ENCODE data around the gene THADA. TPM values are rescaled to one million over a fixed set of nuclear protein-coding genes. Genes with fewer than 3 reads are reported as not detected.
"Not testable (repeated sequence)": the region's sequence is repeated elsewhere in the genome, so short reads cannot be mapped to it uniquely, and the experiment has no call there.

Gene THADA
- total RNA-seq, 2 donors from 2014 or later, result 41.1 to 54.3 TPM

- Histone ChIP-seq H3K4me3 (peak overlapping the region; percentile 76 to 81), H3K4me1 (replicated peaks) (no peaks in the 10 kb centered on the region), H3K27ac (peak overlapping the region in 1 of 2 donors; percentile 51), H3K27me3 (replicated peaks; ENCODE audit: insufficient read depth) (no peaks in the 10 kb centered on the region), H3K36me3 (no peaks in the 10 kb centered on the region), H3K9me3 (no peaks in the 10 kb centered on the region)
- no peak for DNase-seq (ENCODE audit: low spot score)
- WGBS, result 25% methylated on average over 10 of the region's 10 CpGs
- intact Hi-C loops (cut with DNase I), result no loop called here
- TF ChIP-seq CTCF (IDR thresholded peaks at IDR 0.05), result no peak
- no peak for TF ChIP-seq POLR2AphosphoS5 (IDR thresholded peaks at IDR 0.05)
- no peak for TF ChIP-seq POLR2A (IDR thresholded peaks at IDR 0.05)
These were observed 40.8 kb upstream of the THADA start for GRCh38 chr2:43636621-43637020.

DNA sequence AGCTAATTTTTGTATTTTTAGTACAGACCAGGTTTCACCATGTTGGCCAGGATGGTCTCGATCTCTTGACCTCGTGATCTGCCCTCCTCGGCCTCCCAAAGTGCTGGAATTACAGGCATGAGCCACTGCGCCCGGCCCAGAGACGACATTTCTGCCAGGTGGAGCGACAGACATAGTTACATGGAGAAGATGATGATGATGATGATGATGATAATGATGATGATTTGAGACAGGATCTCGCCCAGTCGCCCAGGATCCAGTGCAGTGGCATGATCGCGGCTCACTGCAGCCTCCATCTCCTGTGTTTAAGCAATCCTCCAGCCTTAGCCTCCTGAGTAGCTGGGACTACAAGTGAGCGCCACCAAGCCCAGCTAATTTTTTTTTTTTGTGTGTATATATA is 40.3 kb upstream of the THADA start:
- H3K9me3 ChIP-seq; H3K27ac ChIP-seq; H3K27me3 ChIP-seq (replicated peaks; ENCODE audit: insufficient read depth); H3K4me3 ChIP-seq; DNase-seq (ENCODE audit: low spot score); intact Hi-C loops (cut with DNase I); H3K36me3 ChIP-seq; H3K4me1 ChIP-seq (replicated peaks): not testable (repeated sequence)
- WGBS, result 96% methylated on average over 12 of the region's 12 CpGs

GRCh38 chr2:43634604-43635306 is 38.9 kb upstream of the THADA start:
- Histone ChIP-seq H3K27ac (no peak overlapping the region), H3K9me3 (no peaks in the 10 kb centered on the region), H3K36me3 (no peaks in the 10 kb centered on the region), H3K4me1 (replicated peaks) (no peaks in the 10 kb centered on the region), H3K27me3 (replicated peaks; ENCODE audit: insufficient read depth) (no peaks in the 10 kb centered on the region), H3K4me3 (no peak overlapping the region)
- WGBS, result 13% methylated on average over 6 of the region's 6 CpGs
- no peak for TF ChIP-seq CTCF (IDR thresholded peaks at IDR 0.05)
- peak; percentile 52 for TF ChIP-seq POLR2AphosphoS5 (IDR thresholded peaks at IDR 0.05)
- intact Hi-C loops (cut with DNase I), result no loop called here
- DNase-seq (ENCODE audit: low spot score), result no peak

DNA sequence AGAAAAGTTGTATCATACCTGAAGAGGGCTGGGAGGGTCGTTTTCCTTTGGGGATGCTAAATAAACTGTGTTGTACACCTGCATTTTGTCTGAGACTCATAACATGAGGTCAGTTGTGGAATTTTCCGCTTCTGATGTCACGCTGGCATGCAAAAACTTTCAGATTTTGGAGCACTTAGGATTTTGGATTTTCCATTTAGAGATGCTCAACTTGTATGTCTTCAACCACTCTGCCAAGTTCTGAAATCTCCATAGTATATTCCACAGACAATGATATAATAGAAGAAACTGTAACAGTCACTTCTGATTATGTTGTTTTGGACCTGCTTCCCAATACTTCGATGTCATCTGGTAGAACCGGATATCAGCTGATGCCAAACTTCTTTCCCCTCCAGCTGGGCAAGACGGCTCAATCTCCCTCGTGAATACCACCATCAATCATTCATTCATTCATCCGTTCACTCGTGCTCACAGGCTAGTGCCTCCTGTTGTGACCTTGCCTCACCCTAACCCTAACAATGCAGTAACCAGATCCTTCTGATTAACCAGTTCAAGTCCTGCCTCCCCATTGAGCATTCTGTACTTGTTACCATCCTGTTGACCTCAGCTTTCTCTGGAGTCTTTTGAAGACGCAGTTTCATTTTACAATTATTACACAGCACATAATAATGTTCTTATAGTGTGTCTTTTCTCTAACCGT is 35.9 kb upstream of the THADA start:
- no peak for DNase-seq (ENCODE audit: low spot score)
- no peaks in the 10 kb centered on the region for H3K9me3 ChIP-seq
- no peak for TF ChIP-seq POLR2A (IDR thresholded peaks at IDR 0.05)
- TF ChIP-seq POLR2AphosphoS5 (IDR thresholded peaks at IDR 0.05), result no peak
- no peak for TF ChIP-seq CTCF (IDR thresholded peaks at IDR 0.05)
- no peak overlapping the region for H3K4me3 ChIP-seq
- H3K4me1 ChIP-seq (replicated peaks), result no peaks in the 10 kb centered on the region
- H3K27me3 ChIP-seq (replicated peaks; ENCODE audit: insufficient read depth), result no peaks in the 10 kb centered on the region
- WGBS, result 62% methylated on average over 11 of the region's 11 CpGs
- no peaks in the 10 kb centered on the region for H3K36me3 ChIP-seq
- H3K27ac ChIP-seq, result no peak overlapping the region
- intact Hi-C loops (cut with DNase I), result no loop called here

GRCh38 chr2:43622931-43623451 is 27.2 kb upstream of the THADA start:
- H3K4me1 ChIP-seq (replicated peaks), result no peaks in the 10 kb centered on the region
- no peak overlapping the region for H3K4me3 ChIP-seq
- H3K36me3 ChIP-seq, result no peaks in the 10 kb centered on the region
- H3K9me3 ChIP-seq, result no peaks in the 10 kb centered on the region
- intact Hi-C loops (cut with DNase I), result no loop called here
- TF ChIP-seq POLR2A (IDR thresholded peaks at IDR 0.05), result no peak
- no peak for TF ChIP-seq CTCF (IDR thresholded peaks at IDR 0.05)
- H3K27ac ChIP-seq, result no peak overlapping the region
- no peaks in the 10 kb centered on the region for H3K27me3 ChIP-seq (replicated peaks; ENCODE audit: insufficient read depth)
- no peak for DNase-seq (ENCODE audit: low spot score)
- 43% methylated on average over 6 of the region's 6 CpGs for WGBS
